H1 (cell line): Measurements from ENCODE around the gene ITPR1. TPM values are rescaled to one million over a fixed set of nuclear protein-coding genes. Genes with fewer than 3 reads are reported as not detected.

Experiments
- CTCF ChIA-PET: fragments of 300-600 bp; sonication (Branson Sonifier 250); formaldehyde crosslinking; loops from one replicate; lab custom pipeline; 2021; ENCODE audit not compliant: partially characterized antibody; lab: Charles Lee
- POLR2A ChIA-PET: fragments of 300-600 bp; sonication (Branson Sonifier 250); formaldehyde crosslinking; loops from one replicate; lab custom pipeline; 2021; ENCODE audit warnings: inconsistent platforms; ENCODE audit not compliant: partially characterized antibody; lab: Charles Lee
- DNase-seq, 2 experiments: peaks; one replicate each; pipeline versions ENCODE4 v3.0.0 to v3.0.0-alpha.2; 2010 to 2022; ENCODE audit warnings: low spot score in 2 of 2, low read depth in 1 of 2, mixed read lengths in 1 of 2
- FAIRE-seq: peaks from 2 replicates; lab custom pipeline; 2011; peaks lifted over from hg19 to GRCh38; lab: Jason Lieb, UNC
- H2AFZ ChIP-seq: 2 replicates; pipeline ENCODE4 v1.8.1; 2012; ENCODE audit warnings: low read length, inconsistent platforms
- H2AK5ac ChIP-seq: 2 replicates; pipeline ENCODE4 v1.6.1; 2013; ENCODE audit warnings: low read depth, low read length
- H2BK120ac ChIP-seq: replicated peaks from 2 replicates; pipeline ENCODE3; 2013; ENCODE audit warnings: low read depth, low read length, inconsistent platforms
- H2BK12ac ChIP-seq: 2 replicates; pipeline ENCODE4 v1.6.1; 2013; ENCODE audit warnings: low read depth, low read length
- H2BK15ac ChIP-seq: 2 replicates; pipeline ENCODE4 v1.6.1; 2013; ENCODE audit warnings: low read length
- H2BK20ac ChIP-seq: 2 replicates; pipeline ENCODE4 v1.6.1; 2013; ENCODE audit warnings: low read length
- H2BK5ac ChIP-seq: 2 replicates; pipeline ENCODE4 v1.6.1; 2013; ENCODE audit warnings: low read depth, low read length
- H3K14ac ChIP-seq: 2 replicates; pipeline ENCODE4 v1.6.1; 2013; ENCODE audit warnings: inconsistent platforms; ENCODE audit not compliant: insufficient read length
- H3K18ac ChIP-seq: 2 replicates; pipeline ENCODE4 v1.6.1; 2013; ENCODE audit warnings: low read length; ENCODE audit errors: extremely low read depth
- H3K23ac ChIP-seq: 2 replicates; pipeline ENCODE4 v1.6.1; 2013; ENCODE audit warnings: inconsistent platforms; ENCODE audit not compliant: insufficient read length
- H3K23me2 ChIP-seq: 2 replicates; pipeline ENCODE4 v1.6.1; 2013; ENCODE audit warnings: low read depth, low read length
- H3K27ac ChIP-seq: 2 replicates; pipeline ENCODE4 v1.6.1; 2011; ENCODE audit warnings: low read depth, low read length, inconsistent platforms
- H3K27me3 ChIP-seq, 4 experiments: replicated peaks in 1 of 4; 1 replicate in 1 of 4; 2 replicates in 3 of 4; pipeline versions ENCODE4 v1.6.1 to v1.8.1; 2011 to 2013; ENCODE audit warnings: low read length in 3 of 4, mild to moderate bottlenecking in 3 of 4, inconsistent platforms in 2 of 4, mixed read lengths in 2 of 4, moderate library complexity in 1 of 4; ENCODE audit not compliant: control insufficient read depth in 3 of 4, insufficient read depth in 3 of 4; ENCODE audit errors: extremely low read depth in 1 of 4
- H3K36me3 ChIP-seq, 4 experiments: 2 replicates each; pipeline versions ENCODE4 v1.6.1 to v1.8.1; 2011 to 2013; ENCODE audit warnings: mild to moderate bottlenecking in 4 of 4, low read length in 3 of 4, moderate library complexity in 2 of 4, control low read depth in 1 of 4, inconsistent platforms in 1 of 4; ENCODE audit not compliant: insufficient read depth in 4 of 4, control insufficient read depth in 2 of 4
- H3K4ac ChIP-seq: replicated peaks from 2 replicates; pipeline ENCODE3; 2013; ENCODE audit warnings: low read length, low read depth, mixed read lengths, inconsistent platforms; ENCODE audit not compliant: insufficient read length
- H3K4me1 ChIP-seq, 4 experiments: replicated peaks in 1 of 4; 1 replicate in 1 of 4; 2 replicates in 3 of 4; pipeline versions ENCODE4 v1.6.1 to v1.8.1; 2011 to 2013; ENCODE audit warnings: low read length in 3 of 4, inconsistent platforms in 2 of 4, mixed read lengths in 1 of 4; ENCODE audit not compliant: insufficient read depth in 4 of 4, control insufficient read depth in 3 of 4
- H3K4me2 ChIP-seq, 2 experiments: 2 replicates each; pipeline versions ENCODE4 v1.6.1 to v1.8.1; 2011 to 2013; ENCODE audit warnings: low read depth in 2 of 2, low read length in 2 of 2, control low read depth in 1 of 2, inconsistent platforms in 1 of 2, mild to moderate bottlenecking in 1 of 2; ENCODE audit not compliant: insufficient read depth in 1 of 2
- H3K4me3 ChIP-seq, 4 experiments: fragments of 200-600, 300-600 bp in 1 of 4; sonication (generic), shearing (Covaris generic), sonication (Bioruptor Twin) in 1 of 4; 2 replicates each; pipeline versions ENCODE4 v1.5.1 to v1.8.1; 2011 to 2016; ENCODE audit warnings: low read length in 4 of 4, low read depth in 3 of 4, control low read depth in 2 of 4, inconsistent platforms in 2 of 4, mild to moderate bottlenecking in 2 of 4, mixed read lengths in 1 of 4, moderate library complexity in 1 of 4; ENCODE audit not compliant: insufficient read depth in 2 of 4; ENCODE audit errors: extremely low read depth in 1 of 4
- H3K56ac ChIP-seq: replicated peaks from 2 replicates; pipeline ENCODE3; 2013; ENCODE audit warnings: low read depth, mild to moderate bottlenecking, mixed read lengths, low read length, inconsistent platforms; ENCODE audit not compliant: insufficient read length
- H3K79me1 ChIP-seq: 2 replicates; pipeline ENCODE4 v1.6.1; 2013; ENCODE audit warnings: low read depth, low read length, control low read depth
- H3K79me2 ChIP-seq, 2 experiments: 2 replicates each; pipeline versions ENCODE4 v1.6.1 to v1.8.1; 2012 to 2013; ENCODE audit warnings: low read length in 2 of 2, mild to moderate bottlenecking in 2 of 2, inconsistent platforms in 1 of 2; ENCODE audit not compliant: insufficient read depth in 2 of 2, control insufficient read depth in 1 of 2
- H3K9ac ChIP-seq, 4 experiments: replicated peaks in 1 of 4; 1 replicate in 1 of 4; 2 replicates in 3 of 4; pipeline versions ENCODE4 v1.6.1 to v1.8.1; 2011 to 2013; ENCODE audit warnings: low read depth in 3 of 4, low read length in 3 of 4, control low read depth in 2 of 4, mild to moderate bottlenecking in 2 of 4, moderate library complexity in 2 of 4, inconsistent platforms in 1 of 4; ENCODE audit errors: extremely low read depth in 1 of 4
- H3K9me3 ChIP-seq, 2 experiments: 2 replicates each; pipeline versions ENCODE4 v1.6.1 to v1.8.1; 2012 to 2013; ENCODE audit warnings: mild to moderate bottlenecking in 2 of 2, moderate library complexity in 2 of 2, control low read depth in 1 of 2, inconsistent platforms in 1 of 2, low read depth in 1 of 2, low read length in 1 of 2, mixed read lengths in 1 of 2; ENCODE audit not compliant: insufficient read depth in 2 of 2
- H4K20me1 ChIP-seq, 2 experiments: replicated peaks in 1 of 2; 2 replicates each; pipeline versions ENCODE3 to v1.8.1; 2011 to 2013; ENCODE audit warnings: inconsistent platforms in 2 of 2, low read length in 2 of 2, mild to moderate bottlenecking in 1 of 2; ENCODE audit not compliant: insufficient read depth in 2 of 2, control insufficient read depth in 1 of 2
- H4K5ac ChIP-seq: 2 replicates; pipeline ENCODE4 v1.6.1; 2013; ENCODE audit warnings: low read length, low read depth, mixed read lengths, inconsistent platforms; ENCODE audit not compliant: insufficient read length
- H4K8ac ChIP-seq: 2 replicates; pipeline ENCODE4 v1.8.0; 2013; ENCODE audit warnings: mild to moderate bottlenecking, moderate library complexity, low read length, inconsistent platforms; ENCODE audit not compliant: insufficient read depth; ENCODE audit errors: extremely low read depth
- H4K91ac ChIP-seq: replicated peaks from 2 replicates; pipeline ENCODE3; 2013; ENCODE audit warnings: low read length, mixed read lengths, inconsistent platforms; ENCODE audit not compliant: insufficient read length
- SP1 ChIP-seq: IDR thresholded peaks from 2 replicates; pipeline ENCODE4 v1.6.1; 2011; ENCODE audit warnings: low read depth, low read length
- WGBS, 2 experiments: shearing (Covaris generic) in 1 of 2; methylation state at CpG; one replicate each; pipeline versions ENCODE4 v1.1.6 to v1.1.7; 2013 to 2015; ENCODE audit warnings: low lambda C conversion rate in 2 of 2, mixed read lengths in 2 of 2, inconsistent platforms in 1 of 2, low coverage in 1 of 2, missing lambda C conversion rate in 1 of 2; ENCODE audit not compliant: insufficient replicate concordance in 2 of 2, insufficient coverage in 1 of 2, insufficient read length in 1 of 2; ENCODE audit errors: extremely low coverage in 1 of 2, missing lambda C conversion rate in 1 of 2; 5-methylcytosine and 5-hydroxymethylcytosine counted together
- polyA plus RNA-seq, 7 experiments: library from polyadenylated mRNA; depleted of rRNA in 3 of 7; stranded (reverse) in 5 of 7; unstranded in 2 of 7; fragments of >200 nt in 5 of 7; fragments of 200-250 nt in 2 of 7; gene quantifications; 1 replicate in 5 of 7; 2 replicates in 1 of 7; 4 replicates in 1 of 7; pipeline versions ENCODE4 v1.2.1 to v1.2.3, GENCODE V29; 2011 to 2013; ENCODE audit warnings: missing spikeins in 2 of 7, mixed read lengths in 2 of 7
- total RNA-seq: library from RNA; stranded (reverse); fragmentation: NEBNext Ultra II Directional; extraction: Animal tissue kit (Norgen Biotek cat#: 25700); gene quantifications from 2 replicates; pipeline ENCODE4 v1.2.1, GENCODE V29; 2021

Gene ITPR1
- total and polyA plus RNA-seq, 2 of the 8 experiments (the other 6 are each of a cell fraction or from before 2014, with no cell fraction given): 2.5 to 16.3 TPM

GRCh38 chr3:4665197-4665596 lies 172.0 kb downstream of the ITPR1 start:
- Histone ChIP-seq H4K8ac (no peak overlapping the region), H3K18ac (no peak overlapping the region), H3K36me3 (no peaks in the 10 kb centered on the region), H3K9ac (no peak overlapping the region), H2AFZ (no peak overlapping the region), H3K14ac (no peak overlapping the region)
- POLR2A ChIA-PET: interaction anchor here (0.6 kb wide), 1 partner anchor 303 kb away, joined by 3 read pairs; no protein-coding TSS in a partner anchor
- no peak for TF ChIP-seq SP1
- TF ChIP-seq, all 59 proteins: peak for 0
- no peaks in the 10 kb centered on the region for H3K27me3 ChIP-seq
- H2AK5ac ChIP-seq: no peak overlapping the region
- H3K27ac ChIP-seq: no peak overlapping the region
- no peak overlapping the region for H4K91ac ChIP-seq
- no peaks in the 10 kb centered on the region for H3K79me1 ChIP-seq
- FAIRE-seq (no peak), DNase-seq (no peak)
- no peaks in the 10 kb centered on the region for H3K79me2 ChIP-seq
- H2BK20ac ChIP-seq: no peak overlapping the region
- H3K56ac ChIP-seq: no peak overlapping the region
- H2BK12ac ChIP-seq: no peak overlapping the region
- WGBS, 2 experiments: 83% methylated on average over 8 of the region's 8 CpGs; no CpG with 5 or more reads in 1 of the 2 experiments
- H3K4ac ChIP-seq: no peak overlapping the region
- H3K4me2 ChIP-seq: no peak overlapping the region
- no peak overlapping the region for H2BK5ac ChIP-seq
- H3K23me2 ChIP-seq: no peaks in the 10 kb centered on the region
- H3K4me3 ChIP-seq: no peak overlapping the region
- H3K9me3 ChIP-seq: no peaks in the 10 kb centered on the region
- no peaks in the 10 kb centered on the region for H3K4me1 ChIP-seq
- no peak overlapping the region for H4K5ac ChIP-seq
- no peak overlapping the region for H3K23ac ChIP-seq
- H2BK15ac ChIP-seq: no peak overlapping the region
- CTCF ChIA-PET: interaction anchor here (1.0 to 1.6 kb wide), 4 partner anchors 9 to 46 kb away, joined by 3 read pairs; no protein-coding TSS in a partner anchor
- H4K20me1 ChIP-seq: no peaks in the 10 kb centered on the region
- H2BK120ac ChIP-seq: no peak overlapping the region
